Fibroblast of villous mesenchyme (primary cell): ENCODE results near the gene GGCX. TPM values are rescaled to one million over a fixed set of nuclear protein-coding genes. Genes with fewer than 3 reads are reported as not detected.
A peak's percentile ranks its signal among the peaks of the same experiment; 100 is the strongest.
"Not testable (repeated sequence)": the region's sequence is repeated elsewhere in the genome, so short reads cannot be mapped to it uniquely, and the experiment has no call there.

Experiments
- DNase-seq: peaks from one replicate; pipeline ENCODE4 v3.0.0-alpha.2; 2010; ENCODE audit warnings: low read depth
- H3K4me3 ChIP-seq: 2 replicates; pipeline ENCODE4 v1.5.1; 2011; ENCODE audit warnings: low read depth, mild to moderate bottlenecking, low read length
- CTCF ChIP-seq: IDR thresholded peaks from 2 replicates; pipeline ENCODE4 v1.5.1; 2012; ENCODE audit warnings: low read depth, mild to moderate bottlenecking, low read length; ENCODE audit not compliant: insufficient read depth
- total RNA-seq: library from RNA; depleted of rRNA; stranded (reverse); fragments of >200 nt; gene quantifications from 2 replicates; pipeline ENCODE4 v1.2.3, GENCODE V29; 2012

The GGCX gene
- total RNA-seq, result 35.8 and 51.4 TPM in 2 replicates

- TF ChIP-seq CTCF, result peak; percentile 30
- H3K4me3 ChIP-seq, result peak within 1 kb of the TSS; percentile 72
- DNase-seq, result peak; percentile 96
Measured at GRCh38 chr2:85561280-85562212, at the start of gene GGCX. TSS of gene GGCX (minus strand) at chr2:85561493. CDS start at chr2:85561428, 65 bp downstream.

GRCh38 chr2:85607268-85608215 is 46.2 kb upstream of the GGCX start:
- DNase-seq, result no peak
- H3K4me3 ChIP-seq, result no peak overlapping the region
- TF ChIP-seq CTCF, result no peak

- TF ChIP-seq CTCF, result no peak
- peak overlapping the region; percentile 5 for H3K4me3 ChIP-seq
- DNase-seq, result no peak
Measured at GRCh38 chr2:85606116-85606455, 44.8 kb upstream of the GGCX start.

GRCh38 chr2:85605406-85606115 is 44.3 kb upstream of the GGCX start:
- peak; percentile 93 for DNase-seq
- no peak for TF ChIP-seq CTCF
- H3K4me3 ChIP-seq, result peak overlapping the region; percentile 5

- peak; percentile 64 for DNase-seq
- H3K4me3 ChIP-seq, result no peak overlapping the region
- TF ChIP-seq CTCF, result no peak
Measured at GRCh38 chr2:85604568-85605339, 43.5 kb upstream of the GGCX start.

GRCh38 chr2:85604133-85604444 is 42.8 kb upstream of the GGCX start:
- not testable (repeated sequence) for DNase-seq
- peak overlapping the region; percentile 97 for H3K4me3 ChIP-seq
